GM20000 (cell line): ENCODE measurements around the gene ZNF234.
A peak's percentile ranks its signal among the peaks of the same experiment; 100 is the strongest.
"Not testable (repeated sequence)": the region's sequence is repeated elsewhere in the genome, so short reads cannot be mapped to it uniquely, and the experiment has no call there.

Experiments
- DNase-seq: peaks from one replicate; pipeline ENCODE4 v3.0.0; 2012; ENCODE audit warnings: low spot score
- CTCF ChIP-seq: IDR thresholded peaks from 2 replicates; pipeline ENCODE4 v1.5.1; 2012; ENCODE audit warnings: mild to moderate bottlenecking, control low read depth; ENCODE audit errors: extremely low read depth, missing control alignments

ZNF234 gene

GRCh38 chr19:44192127-44192526 lies 50.8 kb downstream of the ZNF234 start:
- TF ChIP-seq CTCF, result no peak
- no peak for DNase-seq

GRCh38 chr19:44196772-44197171 lies 55.4 kb downstream of the ZNF234 start:
- no peak for DNase-seq
- no peak for TF ChIP-seq CTCF

- TF ChIP-seq CTCF, result no peak
- DNase-seq, result no peak
Observed at GRCh38 chr19:44202470-44202869, 61.1 kb downstream of the ZNF234 start.

- DNase-seq, result no peak
- TF ChIP-seq CTCF, result no peak
Observed at GRCh38 chr19:44202974-44203373, 61.6 kb downstream of the ZNF234 start.

GRCh38 chr19:44203877-44204276 lies 62.5 kb downstream of the ZNF234 start:
- DNase-seq, result not testable (repeated sequence)

- no peak for TF ChIP-seq CTCF
- no peak for DNase-seq
Observed at GRCh38 chr19:44204772-44205171, 63.4 kb downstream of the ZNF234 start.

- DNase-seq, result peak; percentile 90
- TF ChIP-seq CTCF, result no peak
Observed at GRCh38 chr19:44207126-44207803, 65.9 kb downstream of the ZNF234 start.
